Parathyroid adenoma (tissue), 2 donors: ENCODE data around the gene ZNF554.

Experiments used
- H2AFZ ChIP-seq: fragments of 300-600 bp; sonication (generic); one replicate; pipeline ENCODE4 v1.7.0; 2017; ENCODE audit warnings: antibody characterized with exemption, mild to moderate bottlenecking
- H3K27ac ChIP-seq: fragments of 300-600 bp; sonication (generic); one replicate; pipeline ENCODE4 v1.7.0; 2017
- H3K27me3 ChIP-seq: fragments of 300-600 bp; sonication (generic); one replicate; pipeline ENCODE4 v1.7.0; 2017; ENCODE audit warnings: low read length; ENCODE audit not compliant: control insufficient read depth, insufficient read depth
- H3K36me3 ChIP-seq: fragments of 300-600 bp; sonication (generic); one replicate; pipeline ENCODE4 v1.7.0; 2017; ENCODE audit warnings: low read length; ENCODE audit not compliant: control insufficient read depth, insufficient read depth
- H3K4me1 ChIP-seq: fragments of 300-600 bp; sonication (generic); one replicate; pipeline ENCODE4 v1.7.0; 2017; ENCODE audit warnings: control low read depth
- H3K4me2 ChIP-seq: fragments of 300-600 bp; sonication (generic); one replicate; pipeline ENCODE4 v1.7.0; 2017; ENCODE audit warnings: low read length
- H3K4me3 ChIP-seq: fragments of 300-600 bp; sonication (generic); one replicate; pipeline ENCODE4 v1.7.0; 2017; ENCODE audit warnings: low read depth, low read length
- H3K79me2 ChIP-seq: fragments of 300-600 bp; sonication (generic); one replicate; pipeline ENCODE4 v1.7.0; 2017; ENCODE audit warnings: control low read depth
- H3K9ac ChIP-seq: fragments of 300-600 bp; sonication (generic); one replicate; pipeline ENCODE4 v1.7.0; 2017; ENCODE audit warnings: mild to moderate bottlenecking
- H3K9me3 ChIP-seq: fragments of 300-600 bp; sonication (generic); one replicate; pipeline ENCODE4 v1.7.0; 2017; ENCODE audit warnings: low read length; ENCODE audit not compliant: control insufficient read depth
- CTCF ChIP-seq: fragments of 300-600 bp; sonication (generic); IDR thresholded peaks from one replicate; pipeline ENCODE4 v1.7.0; 2017; ENCODE audit warnings: antibody characterized with exemption, mild to moderate bottlenecking
- donor health status: primary hyperparathyroidism.

The ZNF554 gene

GRCh38 chr19:2856457-2857050 lies 36.9 kb downstream of the ZNF554 start:
- Histone ChIP-seq H3K9me3 (peaks cover 5% of the 10 kb centered on the region), H3K36me3 (peaks cover 15% of the 10 kb centered on the region)
- TF ChIP-seq CTCF, result no peak

GRCh38 chr19:2858864-2859263 lies 39.2 kb downstream of the ZNF554 start:
- Histone ChIP-seq H3K9me3 (no peaks in the 10 kb centered on the region), H3K27me3 (no peaks in the 10 kb centered on the region)
- TF ChIP-seq CTCF, result no peak

More at GRCh38 chr19:2856457-2857050, 36.9 kb downstream of the ZNF554 start:
- no peaks in the 10 kb centered on the region for H3K79me2 ChIP-seq
- H3K4me2 ChIP-seq, result no peak overlapping the region
- H3K9ac ChIP-seq, result no peak overlapping the region
- H3K27me3 ChIP-seq, result no peaks in the 10 kb centered on the region
- no peaks in the 10 kb centered on the region for H3K4me1 ChIP-seq
- H3K4me3 ChIP-seq, result no peak overlapping the region
- no peak overlapping the region for H3K27ac ChIP-seq
- H2AFZ ChIP-seq, result no peak overlapping the region

GRCh38 chr19:2863816-2864215 lies 44.1 kb downstream of the ZNF554 start:
- no peak for TF ChIP-seq CTCF
- Histone ChIP-seq H3K27me3 (no peaks in the 10 kb centered on the region), H3K36me3 (no peaks in the 10 kb centered on the region), H3K4me1 (no peaks in the 10 kb centered on the region), H2AFZ (no peak overlapping the region), H3K79me2 (no peaks in the 10 kb centered on the region), H3K27ac (no peak overlapping the region), H3K4me2 (no peak overlapping the region), H3K9ac (no peak overlapping the region), H3K9me3 (no peaks in the 10 kb centered on the region), H3K4me3 (no peak overlapping the region)

More at GRCh38 chr19:2858864-2859263, 39.2 kb downstream of the ZNF554 start:
- no peak overlapping the region for H2AFZ ChIP-seq
- H3K79me2 ChIP-seq, result no peaks in the 10 kb centered on the region
- H3K27ac ChIP-seq, result no peak overlapping the region
- H3K36me3 ChIP-seq, result no peaks in the 10 kb centered on the region
- H3K4me2 ChIP-seq, result no peak overlapping the region
- H3K4me3 ChIP-seq, result no peak overlapping the region
- no peaks in the 10 kb centered on the region for H3K4me1 ChIP-seq
- no peak overlapping the region for H3K9ac ChIP-seq

- Histone ChIP-seq H3K36me3 (no peaks in the 10 kb centered on the region), H3K27ac (no peak overlapping the region), H3K4me2 (no peak overlapping the region), H3K4me1 (no peaks in the 10 kb centered on the region), H3K4me3 (no peak overlapping the region), H3K79me2 (no peaks in the 10 kb centered on the region), H3K9ac (no peak overlapping the region), H2AFZ (no peak overlapping the region), H3K27me3 (no peaks in the 10 kb centered on the region), H3K9me3 (no peaks in the 10 kb centered on the region)
- no peak for TF ChIP-seq CTCF
These were observed 45.8 kb downstream of the ZNF554 start for GRCh38 chr19:2865334-2866100.
